Astrocyte (in vitro differentiated cells and primary cell): ENCODE results near the gene ACAN. TPM values are rescaled to one million over a fixed set of nuclear protein-coding genes. Genes with fewer than 3 reads are reported as not detected.

Experiments
- DNase-seq: peaks from one replicate; pipeline ENCODE4 v3.0.0-alpha.2; 2010; ENCODE audit warnings: low read depth
- FAIRE-seq: peaks from 2 replicates; lab custom pipeline; 2011; peaks lifted over from hg19 to GRCh38; lab: Jason Lieb, UNC
- H2AFZ ChIP-seq: 2 replicates; pipeline ENCODE4 v1.6.0; 2012; ENCODE audit warnings: low read depth, low read length, inconsistent platforms
- H3K27ac ChIP-seq: 2 replicates; pipeline ENCODE4 v1.5.1; 2011; ENCODE audit warnings: low read depth, low read length, inconsistent platforms
- H3K27me3 ChIP-seq: 2 replicates; pipeline ENCODE4 v1.6.0; 2011; ENCODE audit warnings: low read length, inconsistent platforms; ENCODE audit not compliant: insufficient read depth
- H3K36me3 ChIP-seq: 2 replicates; pipeline ENCODE4 v1.5.1; 2011; ENCODE audit warnings: low read length, inconsistent platforms; ENCODE audit not compliant: insufficient read depth
- H3K4me1 ChIP-seq: 2 replicates; pipeline ENCODE4 v1.5.1; 2011; ENCODE audit warnings: low read length, inconsistent platforms; ENCODE audit not compliant: insufficient read depth
- H3K4me2 ChIP-seq: 2 replicates; pipeline ENCODE4 v1.6.0; 2012; ENCODE audit warnings: low read length, inconsistent platforms
- H3K4me3 ChIP-seq: 2 replicates; pipeline ENCODE4 v1.5.1; 2011; ENCODE audit warnings: low read depth, mild to moderate bottlenecking, low read length, inconsistent platforms; ENCODE audit not compliant: insufficient read depth
- H3K79me2 ChIP-seq: 2 replicates; pipeline ENCODE4 v1.6.0; 2012; ENCODE audit warnings: mild to moderate bottlenecking, low read length, inconsistent platforms; ENCODE audit not compliant: insufficient read depth
- H3K9ac ChIP-seq: 2 replicates; pipeline ENCODE4 v1.6.0; 2012; ENCODE audit warnings: mild to moderate bottlenecking, low read length, inconsistent platforms
- H3K9me3 ChIP-seq: 2 replicates; pipeline ENCODE4 v1.5.1; 2012; ENCODE audit warnings: low read depth, mild to moderate bottlenecking, low read length, inconsistent platforms; ENCODE audit not compliant: insufficient read depth
- H4K20me1 ChIP-seq: 2 replicates; pipeline ENCODE4 v1.6.0; 2012; ENCODE audit warnings: low read length, inconsistent platforms; ENCODE audit not compliant: insufficient read depth
- H3K27ac Mint-ChIP-seq: one replicate; pipeline ENCODE4 v1.8.0; 2021; ENCODE audit warnings: mild to moderate bottlenecking, mixed read lengths; ENCODE audit not compliant: unreplicated experiment
- H3K27me3 Mint-ChIP-seq: one replicate; pipeline ENCODE4 v1.8.0; 2021; ENCODE audit warnings: low read depth, mixed read lengths; ENCODE audit not compliant: unreplicated experiment
- H3K36me3 Mint-ChIP-seq: one replicate; pipeline ENCODE4 v1.8.0; 2021; ENCODE audit warnings: low read depth, mixed read lengths; ENCODE audit not compliant: unreplicated experiment
- H3K4me1 Mint-ChIP-seq: one replicate; pipeline ENCODE4 v1.8.0; 2021; ENCODE audit warnings: low read depth, mixed read lengths; ENCODE audit not compliant: unreplicated experiment
- H3K4me3 Mint-ChIP-seq: one replicate; pipeline ENCODE4 v1.8.0; 2021; ENCODE audit warnings: mild to moderate bottlenecking, moderate library complexity, mixed read lengths; ENCODE audit not compliant: unreplicated experiment
- H3K9me3 Mint-ChIP-seq: one replicate; pipeline ENCODE4 v1.8.0; 2021; ENCODE audit warnings: mild to moderate bottlenecking, mixed read lengths; ENCODE audit not compliant: unreplicated experiment
- CTCF ChIP-seq: IDR thresholded peaks from 2 replicates; pipeline ENCODE4 v1.5.1; 2011; ENCODE audit warnings: low read depth, mild to moderate bottlenecking, inconsistent platforms, low read length, moderate library complexity; ENCODE audit not compliant: insufficient read depth
- EZH2 ChIP-seq: IDR thresholded peaks from 2 replicates; pipeline ENCODE4 v1.6.1; 2012; ENCODE audit warnings: mild to moderate bottlenecking, low read length, inconsistent platforms; ENCODE audit not compliant: insufficient read depth
- total RNA-seq: library from RNA; stranded (reverse); gene quantifications from 2 replicates; pipeline ENCODE4 v1.2.1, GENCODE V29; 2021

The ACAN gene
- total RNA-seq, 1 donor from 2014 or later: 0.34 TPM

- no peaks in the 10 kb centered on the region for H3K79me2 ChIP-seq
- no peaks in the 10 kb centered on the region for H3K36me3 ChIP-seq
- no peak overlapping the region for H3K9ac ChIP-seq
- no peak overlapping the region for H3K27ac Mint-ChIP-seq
- peaks cover 19% of the 10 kb centered on the region for H3K27me3 Mint-ChIP-seq
- FAIRE-seq: no peak
- TF ChIP-seq CTCF (no peak), EZH2 (no peak)
- no peaks in the 10 kb centered on the region for H3K4me1 ChIP-seq
- no peak for DNase-seq
- H3K4me1 Mint-ChIP-seq: peaks cover 3% of the 10 kb centered on the region
- peaks cover 8% of the 10 kb centered on the region for H3K27me3 ChIP-seq
- H4K20me1 ChIP-seq: no peaks in the 10 kb centered on the region
- no peak overlapping the region for H2AFZ ChIP-seq
- H3K9me3 Mint-ChIP-seq: peaks cover 9% of the 10 kb centered on the region
- no peaks in the 10 kb centered on the region for H3K9me3 ChIP-seq
- no peak overlapping the region for H3K4me3 Mint-ChIP-seq
- H3K4me3 ChIP-seq: no peak overlapping the region
- H3K4me2 ChIP-seq: no peak overlapping the region
- no peak overlapping the region for H3K27ac ChIP-seq
- H3K36me3 Mint-ChIP-seq: no peaks in the 10 kb centered on the region
These were observed 55.7 kb downstream of the ACAN start for GRCh38 chr15:88858934-88859333.

GRCh38 chr15:88859550-88859949 is 56.3 kb downstream of the ACAN start:
- Mint-ChIP-seq H3K4me1 (peaks cover 1% of the 10 kb centered on the region), H3K9me3 (peaks cover 8% of the 10 kb centered on the region), H3K27me3 (peaks cover 19% of the 10 kb centered on the region), H3K27ac (no peak overlapping the region), H3K36me3 (no peaks in the 10 kb centered on the region), H3K4me3 (no peak overlapping the region)
- Histone ChIP-seq H3K79me2 (no peaks in the 10 kb centered on the region), H3K4me1 (no peaks in the 10 kb centered on the region), H3K27ac (no peak overlapping the region), H3K27me3 (peaks cover 8% of the 10 kb centered on the region), H3K4me2 (no peak overlapping the region), H3K9ac (no peak overlapping the region), H4K20me1 (no peaks in the 10 kb centered on the region), H3K36me3 (no peaks in the 10 kb centered on the region), H3K9me3 (no peaks in the 10 kb centered on the region), H3K4me3 (no peak overlapping the region), H2AFZ (no peak overlapping the region)
- DNase-seq: no peak
- FAIRE-seq: no peak
- TF ChIP-seq CTCF (no peak), EZH2 (no peak)

GRCh38 chr15:88860212-88860611 is 57.0 kb downstream of the ACAN start:
- Histone ChIP-seq H3K36me3 (no peaks in the 10 kb centered on the region), H3K27ac (no peak overlapping the region), H3K79me2 (no peaks in the 10 kb centered on the region), H3K4me1 (no peaks in the 10 kb centered on the region), H2AFZ (no peak overlapping the region), H3K9me3 (no peaks in the 10 kb centered on the region), H3K4me2 (no peak overlapping the region), H3K4me3 (no peak overlapping the region), H3K9ac (no peak overlapping the region), H3K27me3 (peaks cover 8% of the 10 kb centered on the region), H4K20me1 (no peaks in the 10 kb centered on the region)
- Mint-ChIP-seq H3K27me3 (peaks cover 17% of the 10 kb centered on the region), H3K9me3 (peaks cover 2% of the 10 kb centered on the region), H3K27ac (no peak overlapping the region), H3K4me3 (no peak overlapping the region), H3K36me3 (no peaks in the 10 kb centered on the region), H3K4me1 (no peaks in the 10 kb centered on the region)
- no peak for TF ChIP-seq CTCF
- TF ChIP-seq EZH2: no peak
- DNase-seq: no peak
- FAIRE-seq: no peak
